ENCODE data around the gene IFNGR2.

IFNGR2 gene

DNA sequence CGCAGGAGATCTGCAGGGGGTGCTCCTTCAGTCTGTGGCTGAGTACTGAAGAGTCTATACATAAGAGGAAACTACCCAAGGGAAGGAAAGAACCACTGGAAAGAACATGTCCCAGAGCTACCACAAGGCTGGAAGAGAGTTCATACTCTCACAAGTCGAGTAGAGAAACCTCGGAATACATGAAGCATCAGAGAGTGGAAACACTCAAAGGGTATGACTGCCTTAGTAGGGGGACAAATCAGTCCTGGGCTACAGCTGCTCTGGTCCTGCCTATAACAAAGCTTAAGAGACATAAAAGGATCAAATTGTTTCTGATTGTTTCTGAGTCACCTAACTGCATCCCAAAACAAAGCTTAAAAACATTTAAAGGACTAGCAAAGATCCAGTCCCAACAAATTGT lies 49.1 kb downstream of the IFNGR2 start:
- H3K9ac ChIP-seq (ENCODE audit: low read depth, low read length, poor library complexity, severe bottlenecking), result no peak overlapping the region
- no peaks in the 10 kb centered on the region for H3K27me3 ChIP-seq (ENCODE audit: insufficient read depth, low read length, poor library complexity, severe bottlenecking)
- H2AFZ ChIP-seq (ENCODE audit: low read length), result no peak overlapping the region

DNA sequence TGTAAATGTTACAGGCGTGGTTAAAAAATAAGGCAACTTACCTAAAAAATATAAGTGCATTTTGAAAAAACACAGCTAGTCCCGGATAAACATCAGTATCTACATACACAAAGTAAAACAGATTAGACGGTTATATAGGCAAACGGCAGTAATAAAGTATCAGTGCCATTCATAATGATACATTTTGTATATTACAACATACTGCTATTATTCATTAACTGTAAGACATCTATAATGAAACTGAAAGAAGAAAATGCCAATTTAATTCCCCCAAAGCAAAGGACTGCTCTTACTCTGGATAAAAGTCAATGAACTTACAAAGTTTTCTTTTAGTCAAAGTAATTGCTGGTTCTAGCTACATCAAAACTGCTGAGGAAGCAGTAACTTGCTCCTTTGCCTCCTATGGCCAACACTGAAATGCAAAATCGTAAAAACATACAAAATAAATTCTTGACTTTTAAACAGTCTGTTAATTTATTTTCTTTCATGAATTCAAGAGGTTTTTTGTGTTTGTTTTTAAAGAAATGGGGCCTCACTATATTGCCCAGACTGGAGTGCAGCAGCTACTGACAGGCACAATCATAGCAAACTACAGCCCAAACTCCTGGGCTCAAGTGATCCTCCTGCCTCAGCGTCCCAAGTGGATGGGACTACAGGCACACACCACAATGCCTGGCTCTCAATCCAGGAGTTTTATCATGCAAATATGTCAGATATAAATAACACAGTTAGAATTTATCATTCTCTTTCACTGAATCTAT lies 52.7 kb downstream of the IFNGR2 start:
- no peaks in the 10 kb centered on the region for H3K79me2 ChIP-seq (ENCODE audit: insufficient read depth, low read length)
- no peaks in the 10 kb centered on the region for H3K4me1 ChIP-seq (ENCODE audit: insufficient read depth, low read length, poor library complexity, severe bottlenecking)
- H3K27me3 ChIP-seq (ENCODE audit: insufficient read depth, low read length, poor library complexity, severe bottlenecking), result no peaks in the 10 kb centered on the region
- H3F3A ChIP-seq (ENCODE audit: low read depth), result no peaks in the 10 kb centered on the region
- H3K9ac ChIP-seq (ENCODE audit: low read depth, low read length, poor library complexity, severe bottlenecking), result no peak overlapping the region
- H2AFZ ChIP-seq (ENCODE audit: low read length), result no peak overlapping the region
- peaks cover 35% of the 10 kb centered on the region; the same call in 1 of the 2 replicates for H3K36me3 ChIP-seq (ENCODE audit: insufficient read depth, low read length)
- no peaks in the 10 kb centered on the region for H3K9me3 ChIP-seq (ENCODE audit: insufficient read depth, low read depth, low read length)
- H3K4me3 ChIP-seq (ENCODE audit: low read length, poor library complexity, severe bottlenecking), result no peak overlapping the region
- no peaks in the 10 kb centered on the region for H4K20me1 ChIP-seq (ENCODE audit: insufficient read depth, low read length, poor library complexity, severe bottlenecking)
- no peak overlapping the region for H3K4me2 ChIP-seq (ENCODE audit: low read depth, low read length, poor library complexity, severe bottlenecking)
- no peaks in the 10 kb centered on the region for H3K9me2 ChIP-seq (replicated peaks; ENCODE audit: low read depth, low read length)
- TF ChIP-seq EZH2phosphoT487 (IDR thresholded peaks at IDR 0.05; ENCODE audit: borderline replicate concordance), result no peak
- TF ChIP-seq, protein P1, sequence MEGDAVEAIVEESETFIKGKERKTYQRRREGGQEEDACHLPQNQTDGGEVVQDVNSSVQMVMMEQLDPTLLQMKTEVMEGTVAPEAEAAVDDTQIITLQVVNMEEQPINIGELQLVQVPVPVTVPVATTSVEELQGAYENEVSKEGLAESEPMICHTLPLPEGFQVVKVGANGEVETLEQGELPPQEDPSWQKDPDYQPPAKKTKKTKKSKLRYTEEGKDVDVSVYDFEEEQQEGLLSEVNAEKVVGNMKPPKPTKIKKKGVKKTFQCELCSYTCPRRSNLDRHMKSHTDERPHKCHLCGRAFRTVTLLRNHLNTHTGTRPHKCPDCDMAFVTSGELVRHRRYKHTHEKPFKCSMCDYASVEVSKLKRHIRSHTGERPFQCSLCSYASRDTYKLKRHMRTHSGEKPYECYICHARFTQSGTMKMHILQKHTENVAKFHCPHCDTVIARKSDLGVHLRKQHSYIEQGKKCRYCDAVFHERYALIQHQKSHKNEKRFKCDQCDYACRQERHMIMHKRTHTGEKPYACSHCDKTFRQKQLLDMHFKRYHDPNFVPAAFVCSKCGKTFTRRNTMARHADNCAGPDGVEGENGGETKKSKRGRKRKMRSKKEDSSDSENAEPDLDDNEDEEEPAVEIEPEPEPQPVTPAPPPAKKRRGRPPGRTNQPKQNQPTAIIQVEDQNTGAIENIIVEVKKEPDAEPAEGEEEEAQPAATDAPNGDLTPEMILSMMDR (conservative IDR thresholded peaks at IDR 0.05; ENCODE audit: low read length), result no peak

More for the DNA sequence above, 49.1 kb downstream of the IFNGR2 start:
- H3K9me3 ChIP-seq (ENCODE audit: insufficient read depth, low read depth, low read length), result no peaks in the 10 kb centered on the region
- H3K4me2 ChIP-seq (ENCODE audit: low read depth, low read length, poor library complexity, severe bottlenecking), result no peak overlapping the region
- H4K20me1 ChIP-seq (ENCODE audit: insufficient read depth, low read length, poor library complexity, severe bottlenecking), result no peaks in the 10 kb centered on the region
- no peaks in the 10 kb centered on the region for H3K79me2 ChIP-seq (ENCODE audit: insufficient read depth, low read length)
- H3K36me3 ChIP-seq (ENCODE audit: insufficient read depth, low read length), result peaks cover 17% of the 10 kb centered on the region; the same call in 1 of the 2 replicates
- H3K4me3 ChIP-seq (ENCODE audit: low read length, poor library complexity, severe bottlenecking), result no peak overlapping the region
- no peaks in the 10 kb centered on the region for H3K9me2 ChIP-seq (replicated peaks; ENCODE audit: low read depth, low read length)
- TF ChIP-seq EZH2phosphoT487 (IDR thresholded peaks at IDR 0.05; ENCODE audit: borderline replicate concordance), result no peak
- TF ChIP-seq, protein P1 (conservative IDR thresholded peaks at IDR 0.05; ENCODE audit: low read length), result no peak
- no peaks in the 10 kb centered on the region for H3F3A ChIP-seq (ENCODE audit: low read depth)
- H3K4me1 ChIP-seq (ENCODE audit: insufficient read depth, low read length, poor library complexity, severe bottlenecking), result no peaks in the 10 kb centered on the region

- TF ChIP-seq, protein P1 (conservative IDR thresholded peaks at IDR 0.05; ENCODE audit: low read length), result no peak
- no peak for TF ChIP-seq EZH2phosphoT487 (IDR thresholded peaks at IDR 0.05; ENCODE audit: borderline replicate concordance)
- no peak overlapping the region for H3K4me3 ChIP-seq (ENCODE audit: low read length, poor library complexity, severe bottlenecking)
- H3K79me2 ChIP-seq (ENCODE audit: insufficient read depth, low read length), result no peaks in the 10 kb centered on the region
- no peaks in the 10 kb centered on the region for H3K4me1 ChIP-seq (ENCODE audit: insufficient read depth, low read length, poor library complexity, severe bottlenecking)
- H3K4me2 ChIP-seq (ENCODE audit: low read depth, low read length, poor library complexity, severe bottlenecking), result no peak overlapping the region
- peaks cover 38% of the 10 kb centered on the region; the same call in 1 of the 2 replicates for H3K36me3 ChIP-seq (ENCODE audit: insufficient read depth, low read length)
- no peak overlapping the region for H3K9ac ChIP-seq (ENCODE audit: low read depth, low read length, poor library complexity, severe bottlenecking)
- H2AFZ ChIP-seq (ENCODE audit: low read length), result no peak overlapping the region
- no peaks in the 10 kb centered on the region for H4K20me1 ChIP-seq (ENCODE audit: insufficient read depth, low read length, poor library complexity, severe bottlenecking)
- H3K27me3 ChIP-seq (ENCODE audit: insufficient read depth, low read length, poor library complexity, severe bottlenecking), result no peaks in the 10 kb centered on the region
- H3F3A ChIP-seq (ENCODE audit: low read depth), result no peaks in the 10 kb centered on the region
- H3K9me3 ChIP-seq (ENCODE audit: insufficient read depth, low read depth, low read length), result no peaks in the 10 kb centered on the region
- no peaks in the 10 kb centered on the region for H3K9me2 ChIP-seq (replicated peaks; ENCODE audit: low read depth, low read length)
Measured at GRCh38 chr21:33458861-33459260, 55.6 kb downstream of the IFNGR2 start.
